H1 (cell line): Measurements from ENCODE around the gene TBCB. TPM values are rescaled to one million over a fixed set of nuclear protein-coding genes. Genes with fewer than 3 reads are reported as not detected.

ENCODE experiments used
- CTCF ChIA-PET: fragments of 300-600 bp; sonication (Branson Sonifier 250); formaldehyde crosslinking; loops from one replicate; lab custom pipeline; 2021; ENCODE audit not compliant: partially characterized antibody; lab: Charles Lee
- POLR2A ChIA-PET: fragments of 300-600 bp; sonication (Branson Sonifier 250); formaldehyde crosslinking; loops from one replicate; lab custom pipeline; 2021; ENCODE audit warnings: inconsistent platforms; ENCODE audit not compliant: partially characterized antibody; lab: Charles Lee
- DNase-seq, 2 experiments: peaks; one replicate each; pipeline versions ENCODE4 v3.0.0 to v3.0.0-alpha.2; 2010 to 2022; ENCODE audit warnings: low spot score in 2 of 2, low read depth in 1 of 2, mixed read lengths in 1 of 2
- FAIRE-seq: peaks from 2 replicates; lab custom pipeline; 2011; peaks lifted over from hg19 to GRCh38; lab: Jason Lieb, UNC
- H2AFZ ChIP-seq: 2 replicates; pipeline ENCODE4 v1.8.1; 2012; ENCODE audit warnings: low read length, inconsistent platforms
- H2AK5ac ChIP-seq: 2 replicates; pipeline ENCODE4 v1.6.1; 2013; ENCODE audit warnings: low read depth, low read length
- H2BK120ac ChIP-seq: replicated peaks from 2 replicates; pipeline ENCODE3; 2013; ENCODE audit warnings: low read depth, low read length, inconsistent platforms
- H2BK12ac ChIP-seq: 2 replicates; pipeline ENCODE4 v1.6.1; 2013; ENCODE audit warnings: low read depth, low read length
- H2BK15ac ChIP-seq: 2 replicates; pipeline ENCODE4 v1.6.1; 2013; ENCODE audit warnings: low read length
- H2BK20ac ChIP-seq: 2 replicates; pipeline ENCODE4 v1.6.1; 2013; ENCODE audit warnings: low read length
- H2BK5ac ChIP-seq: 2 replicates; pipeline ENCODE4 v1.6.1; 2013; ENCODE audit warnings: low read depth, low read length
- H3K14ac ChIP-seq: 2 replicates; pipeline ENCODE4 v1.6.1; 2013; ENCODE audit warnings: inconsistent platforms; ENCODE audit not compliant: insufficient read length
- H3K18ac ChIP-seq: 2 replicates; pipeline ENCODE4 v1.6.1; 2013; ENCODE audit warnings: low read length; ENCODE audit errors: extremely low read depth
- H3K23ac ChIP-seq: 2 replicates; pipeline ENCODE4 v1.6.1; 2013; ENCODE audit warnings: inconsistent platforms; ENCODE audit not compliant: insufficient read length
- H3K23me2 ChIP-seq: 2 replicates; pipeline ENCODE4 v1.6.1; 2013; ENCODE audit warnings: low read depth, low read length
- H3K27ac ChIP-seq: 2 replicates; pipeline ENCODE4 v1.6.1; 2011; ENCODE audit warnings: low read depth, low read length, inconsistent platforms
- H3K27me3 ChIP-seq, 4 experiments: replicated peaks in 1 of 4; 1 replicate in 1 of 4; 2 replicates in 3 of 4; pipeline versions ENCODE4 v1.6.1 to v1.8.1; 2011 to 2013; ENCODE audit warnings: low read length in 3 of 4, mild to moderate bottlenecking in 3 of 4, inconsistent platforms in 2 of 4, mixed read lengths in 2 of 4, moderate library complexity in 1 of 4; ENCODE audit not compliant: control insufficient read depth in 3 of 4, insufficient read depth in 3 of 4; ENCODE audit errors: extremely low read depth in 1 of 4
- H3K36me3 ChIP-seq, 4 experiments: 2 replicates each; pipeline versions ENCODE4 v1.6.1 to v1.8.1; 2011 to 2013; ENCODE audit warnings: mild to moderate bottlenecking in 4 of 4, low read length in 3 of 4, moderate library complexity in 2 of 4, control low read depth in 1 of 4, inconsistent platforms in 1 of 4; ENCODE audit not compliant: insufficient read depth in 4 of 4, control insufficient read depth in 2 of 4
- H3K4ac ChIP-seq: replicated peaks from 2 replicates; pipeline ENCODE3; 2013; ENCODE audit warnings: low read length, low read depth, mixed read lengths, inconsistent platforms; ENCODE audit not compliant: insufficient read length
- H3K4me1 ChIP-seq, 4 experiments: replicated peaks in 1 of 4; 1 replicate in 1 of 4; 2 replicates in 3 of 4; pipeline versions ENCODE4 v1.6.1 to v1.8.1; 2011 to 2013; ENCODE audit warnings: low read length in 3 of 4, inconsistent platforms in 2 of 4, mixed read lengths in 1 of 4; ENCODE audit not compliant: insufficient read depth in 4 of 4, control insufficient read depth in 3 of 4
- H3K4me2 ChIP-seq, 2 experiments: 2 replicates each; pipeline versions ENCODE4 v1.6.1 to v1.8.1; 2011 to 2013; ENCODE audit warnings: low read depth in 2 of 2, low read length in 2 of 2, control low read depth in 1 of 2, inconsistent platforms in 1 of 2, mild to moderate bottlenecking in 1 of 2; ENCODE audit not compliant: insufficient read depth in 1 of 2
- H3K4me3 ChIP-seq, 4 experiments: fragments of 200-600, 300-600 bp in 1 of 4; sonication (generic), shearing (Covaris generic), sonication (Bioruptor Twin) in 1 of 4; 2 replicates each; pipeline versions ENCODE4 v1.5.1 to v1.8.1; 2011 to 2016; ENCODE audit warnings: low read length in 4 of 4, low read depth in 3 of 4, control low read depth in 2 of 4, inconsistent platforms in 2 of 4, mild to moderate bottlenecking in 2 of 4, mixed read lengths in 1 of 4, moderate library complexity in 1 of 4; ENCODE audit not compliant: insufficient read depth in 2 of 4; ENCODE audit errors: extremely low read depth in 1 of 4
- H3K56ac ChIP-seq: replicated peaks from 2 replicates; pipeline ENCODE3; 2013; ENCODE audit warnings: low read depth, mild to moderate bottlenecking, mixed read lengths, low read length, inconsistent platforms; ENCODE audit not compliant: insufficient read length
- H3K79me1 ChIP-seq: 2 replicates; pipeline ENCODE4 v1.6.1; 2013; ENCODE audit warnings: low read depth, low read length, control low read depth
- H3K79me2 ChIP-seq, 2 experiments: 2 replicates each; pipeline versions ENCODE4 v1.6.1 to v1.8.1; 2012 to 2013; ENCODE audit warnings: low read length in 2 of 2, mild to moderate bottlenecking in 2 of 2, inconsistent platforms in 1 of 2; ENCODE audit not compliant: insufficient read depth in 2 of 2, control insufficient read depth in 1 of 2
- H3K9ac ChIP-seq, 4 experiments: replicated peaks in 1 of 4; 1 replicate in 1 of 4; 2 replicates in 3 of 4; pipeline versions ENCODE4 v1.6.1 to v1.8.1; 2011 to 2013; ENCODE audit warnings: low read depth in 3 of 4, low read length in 3 of 4, control low read depth in 2 of 4, mild to moderate bottlenecking in 2 of 4, moderate library complexity in 2 of 4, inconsistent platforms in 1 of 4; ENCODE audit errors: extremely low read depth in 1 of 4
- H3K9me3 ChIP-seq, 2 experiments: 2 replicates each; pipeline versions ENCODE4 v1.6.1 to v1.8.1; 2012 to 2013; ENCODE audit warnings: mild to moderate bottlenecking in 2 of 2, moderate library complexity in 2 of 2, control low read depth in 1 of 2, inconsistent platforms in 1 of 2, low read depth in 1 of 2, low read length in 1 of 2, mixed read lengths in 1 of 2; ENCODE audit not compliant: insufficient read depth in 2 of 2
- H4K20me1 ChIP-seq, 2 experiments: replicated peaks in 1 of 2; 2 replicates each; pipeline versions ENCODE3 to v1.8.1; 2011 to 2013; ENCODE audit warnings: inconsistent platforms in 2 of 2, low read length in 2 of 2, mild to moderate bottlenecking in 1 of 2; ENCODE audit not compliant: insufficient read depth in 2 of 2, control insufficient read depth in 1 of 2
- H4K5ac ChIP-seq: 2 replicates; pipeline ENCODE4 v1.6.1; 2013; ENCODE audit warnings: low read length, low read depth, mixed read lengths, inconsistent platforms; ENCODE audit not compliant: insufficient read length
- H4K8ac ChIP-seq: 2 replicates; pipeline ENCODE4 v1.8.0; 2013; ENCODE audit warnings: mild to moderate bottlenecking, moderate library complexity, low read length, inconsistent platforms; ENCODE audit not compliant: insufficient read depth; ENCODE audit errors: extremely low read depth
- H4K91ac ChIP-seq: replicated peaks from 2 replicates; pipeline ENCODE3; 2013; ENCODE audit warnings: low read length, mixed read lengths, inconsistent platforms; ENCODE audit not compliant: insufficient read length
- ATF3 ChIP-seq: IDR thresholded peaks from 2 replicates; pipeline ENCODE4 v1.6.1; 2011; ENCODE audit warnings: low read depth, mild to moderate bottlenecking, low read length; ENCODE audit not compliant: insufficient read depth
- CHD2 ChIP-seq: IDR thresholded peaks from 2 replicates; pipeline ENCODE4 v1.6.1; 2012; ENCODE audit warnings: low read length, improper control_type of control experiment
- E2F6 ChIP-seq: IDR thresholded peaks from 2 replicates; pipeline ENCODE4 v1.6.1; 2012; ENCODE audit warnings: inconsistent platforms
- HDAC6 ChIP-seq: IDR thresholded peaks from one replicate; pipeline ENCODE4 v1.7.1; 2012; ENCODE audit warnings: low read depth, mild to moderate bottlenecking, inconsistent platforms, low read length, moderate library complexity
- KDM1A ChIP-seq: fragments of 200-600, 300-600 bp; sonication (generic); IDR thresholded peaks from 2 replicates; pipeline ENCODE4 v1.7.1; 2016; ENCODE audit warnings: mild to moderate bottlenecking, low read length, borderline replicate concordance
- MAX ChIP-seq: IDR thresholded peaks from 2 replicates; pipeline ENCODE4 v1.6.1; 2012; ENCODE audit warnings: inconsistent platforms
- POLR2A ChIP-seq, 2 experiments: IDR thresholded peaks; 1 replicate in 1 of 2; 2 replicates in 1 of 2; pipeline ENCODE4 v1.6.1; 2011; ENCODE audit warnings: low read depth in 2 of 2, low read length in 2 of 2, mild to moderate bottlenecking in 2 of 2; ENCODE audit errors: control extremely low read depth in 1 of 2
- TAF1 ChIP-seq: IDR thresholded peaks from 2 replicates; pipeline ENCODE4 v1.6.1; 2011; ENCODE audit warnings: mild to moderate bottlenecking, low read depth, low read length
- USF2 ChIP-seq: IDR thresholded peaks from 2 replicates; pipeline ENCODE4 v1.6.1; 2011; ENCODE audit warnings: low read length, improper control_type of control experiment
- WGBS, 2 experiments: shearing (Covaris generic) in 1 of 2; methylation state at CpG; one replicate each; pipeline versions ENCODE4 v1.1.6 to v1.1.7; 2013 to 2015; ENCODE audit warnings: low lambda C conversion rate in 2 of 2, mixed read lengths in 2 of 2, inconsistent platforms in 1 of 2, low coverage in 1 of 2, missing lambda C conversion rate in 1 of 2; ENCODE audit not compliant: insufficient replicate concordance in 2 of 2, insufficient coverage in 1 of 2, insufficient read length in 1 of 2; ENCODE audit errors: extremely low coverage in 1 of 2, missing lambda C conversion rate in 1 of 2; 5-methylcytosine and 5-hydroxymethylcytosine counted together
- polyA plus RNA-seq, 7 experiments: library from polyadenylated mRNA; depleted of rRNA in 3 of 7; stranded (reverse) in 5 of 7; unstranded in 2 of 7; fragments of >200 nt in 5 of 7; fragments of 200-250 nt in 2 of 7; gene quantifications; 1 replicate in 5 of 7; 2 replicates in 1 of 7; 4 replicates in 1 of 7; pipeline versions ENCODE4 v1.2.1 to v1.2.3, GENCODE V29; 2011 to 2013; ENCODE audit warnings: missing spikeins in 2 of 7, mixed read lengths in 2 of 7
- total RNA-seq: library from RNA; stranded (reverse); fragmentation: NEBNext Ultra II Directional; extraction: Animal tissue kit (Norgen Biotek cat#: 25700); gene quantifications from 2 replicates; pipeline ENCODE4 v1.2.1, GENCODE V29; 2021

Gene TBCB
- total and polyA plus RNA-seq, 2 of the 8 experiments (the other 6 are each of a cell fraction or from before 2014, with no cell fraction given) = 153 to 286 TPM

DNA sequence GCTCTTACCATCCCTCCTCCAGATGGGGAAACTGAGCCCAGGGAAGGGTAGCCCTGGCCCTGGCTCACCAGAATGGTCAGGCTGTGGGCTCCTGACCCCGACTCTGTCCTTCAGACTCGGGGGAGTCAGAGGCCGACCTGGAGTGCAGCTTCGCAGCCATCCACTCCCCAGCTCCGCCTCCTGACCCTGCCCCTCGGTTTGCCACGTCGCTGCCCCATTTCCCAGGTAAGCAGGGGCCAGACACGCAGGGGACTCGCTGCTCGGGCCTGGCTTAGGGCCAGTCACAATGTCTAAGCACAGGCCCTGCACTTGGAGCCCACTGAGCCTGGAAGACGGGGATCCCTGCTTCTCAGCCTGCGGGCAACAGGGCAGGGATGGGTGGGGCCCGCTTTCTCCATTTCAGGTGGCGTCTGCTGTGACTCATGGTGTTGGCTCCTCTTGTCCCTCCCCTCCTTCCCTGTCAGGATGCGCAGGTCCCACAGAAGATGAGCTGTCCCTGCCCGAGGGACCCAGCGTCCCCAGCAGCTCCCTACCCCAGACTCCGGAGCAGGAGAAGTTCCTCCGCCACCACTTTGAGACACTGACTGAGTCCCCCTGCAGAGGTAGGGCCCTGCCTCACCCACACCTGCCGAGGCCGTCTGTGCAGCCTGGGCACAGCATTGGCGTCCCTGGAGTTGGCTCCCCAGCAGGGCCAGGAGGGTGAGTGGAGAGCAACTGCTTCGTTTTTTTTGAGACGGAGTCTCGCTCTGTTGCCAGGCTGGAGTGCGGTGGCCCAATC lies 13.5 kb upstream of the TBCB start:
- Histone ChIP-seq H3K56ac (no peak overlapping the region), H3K36me3 (peaks cover 19 to 60% (median 54%) of the 10 kb centered on the region in 4 experiments), H2AK5ac (no peak overlapping the region), H3K18ac (no peak overlapping the region), H2AFZ (no peak overlapping the region), H2BK15ac (no peak overlapping the region), H3K4me2 (no peak overlapping the region), H2BK12ac (no peak overlapping the region), H2BK20ac (no peak overlapping the region), H3K79me1 (no peaks in the 10 kb centered on the region), H3K23me2 (no peaks in the 10 kb centered on the region), H3K9me3 (no peaks in the 10 kb centered on the region), H4K5ac (no peak overlapping the region), H3K9ac (no peak overlapping the region), H4K20me1 (peaks cover 0 to 3% of the 10 kb centered on the region in 2 experiments), H2BK5ac (no peak overlapping the region), H3K4me1 (no peaks in the 10 kb centered on the region), H3K14ac (no peak overlapping the region), H2BK120ac (no peak overlapping the region), H4K91ac (no peak overlapping the region), H3K23ac (no peak overlapping the region), H4K8ac (no peak overlapping the region), H3K27ac (no peak overlapping the region), H3K79me2 (no peaks in the 10 kb centered on the region), H3K4ac (no peak overlapping the region), H3K27me3 (no peaks in the 10 kb centered on the region), H3K4me3 (no peak overlapping the region)
- CTCF ChIA-PET = interaction anchor here (0.8 to 1.5 kb wide), 4 partner anchors 12 to 68 kb away, joined by 3 to 4 read pairs (median 4); no protein-coding TSS in a partner anchor
- POLR2A ChIA-PET = interaction anchor here (1.3 to 4.4 kb wide), 3 partner anchors 11 to 41 kb away, joined by 3 to 18 read pairs (median 17); partner anchors contain the start of genes POLR2I and TBCB
- no peak for FAIRE-seq
- WGBS, 2 experiments = 94% methylated on average over 24 of the region's 27 CpGs; no CpG with 5 or more reads in 1 of the 2 experiments
- no peak for DNase-seq
- TF ChIP-seq HDAC6 (no peak), TAF1 (no peak), USF2 (no peak), ATF3 (no peak), CHD2 (no peak), E2F6 (no peak), POLR2A (IDR thresholded peaks at IDR 0.05; ENCODE audit: control extremely low read depth in 1 of 2, low read depth in 2 of 2, low read length in 2 of 2) (no peak), KDM1A (no peak), MAX (no peak)
